ENCODE measurements around the gene OAF.

DNA sequence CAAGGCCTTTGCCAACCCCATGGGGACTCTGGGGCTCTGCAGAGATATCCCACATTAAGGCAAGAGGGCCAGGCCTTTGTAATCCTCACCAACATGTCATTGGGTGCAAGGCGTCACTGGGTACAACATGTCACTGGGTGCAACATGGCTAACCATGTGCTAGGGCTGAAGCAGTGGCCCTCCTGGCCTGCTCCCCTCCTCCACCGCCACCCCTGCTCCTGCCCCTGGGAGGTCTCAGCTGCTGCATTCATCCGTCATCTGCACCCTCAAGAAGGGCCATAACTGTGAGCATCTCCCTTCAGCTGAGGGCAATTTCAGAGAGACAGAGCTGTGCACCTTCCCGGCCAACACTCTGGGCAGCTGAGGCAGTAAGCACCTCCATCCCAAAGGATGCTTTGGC is 16.7 kb upstream of the OAF start:
- TF ChIP-seq, protein P1, sequence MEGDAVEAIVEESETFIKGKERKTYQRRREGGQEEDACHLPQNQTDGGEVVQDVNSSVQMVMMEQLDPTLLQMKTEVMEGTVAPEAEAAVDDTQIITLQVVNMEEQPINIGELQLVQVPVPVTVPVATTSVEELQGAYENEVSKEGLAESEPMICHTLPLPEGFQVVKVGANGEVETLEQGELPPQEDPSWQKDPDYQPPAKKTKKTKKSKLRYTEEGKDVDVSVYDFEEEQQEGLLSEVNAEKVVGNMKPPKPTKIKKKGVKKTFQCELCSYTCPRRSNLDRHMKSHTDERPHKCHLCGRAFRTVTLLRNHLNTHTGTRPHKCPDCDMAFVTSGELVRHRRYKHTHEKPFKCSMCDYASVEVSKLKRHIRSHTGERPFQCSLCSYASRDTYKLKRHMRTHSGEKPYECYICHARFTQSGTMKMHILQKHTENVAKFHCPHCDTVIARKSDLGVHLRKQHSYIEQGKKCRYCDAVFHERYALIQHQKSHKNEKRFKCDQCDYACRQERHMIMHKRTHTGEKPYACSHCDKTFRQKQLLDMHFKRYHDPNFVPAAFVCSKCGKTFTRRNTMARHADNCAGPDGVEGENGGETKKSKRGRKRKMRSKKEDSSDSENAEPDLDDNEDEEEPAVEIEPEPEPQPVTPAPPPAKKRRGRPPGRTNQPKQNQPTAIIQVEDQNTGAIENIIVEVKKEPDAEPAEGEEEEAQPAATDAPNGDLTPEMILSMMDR (IDR thresholded peaks at IDR 0.05 in 8 of 11, conservative IDR thresholded peaks at IDR 0.05 in 3 of 11), result no peak
- TF ChIP-seq POLR2AphosphoS5 (IDR thresholded peaks at IDR 0.05), result no peak

All from spleen (tissue), 7 donors.